DND-41 (cell line): Measurements from ENCODE around the gene EIF2S1.

Experiments used
- EZH2 ChIP-seq: IDR thresholded peaks from 3 replicates; pipeline ENCODE4 v1.6.1; 2012; ENCODE audit warnings: borderline replicate concordance, low read depth, mild to moderate bottlenecking, moderate library complexity, low read length, inconsistent platforms; ENCODE audit not compliant: severe bottlenecking
- TF ChIP-seq, protein P1 (sequence below): IDR thresholded peaks from 2 replicates; pipeline ENCODE4 v1.5.1; 2012; ENCODE audit warnings: borderline replicate concordance, low read length, moderate library complexity, mild to moderate bottlenecking; ENCODE audit not compliant: poor library complexity, severe bottlenecking; ENCODE audit errors: extremely low read depth

DNA sequence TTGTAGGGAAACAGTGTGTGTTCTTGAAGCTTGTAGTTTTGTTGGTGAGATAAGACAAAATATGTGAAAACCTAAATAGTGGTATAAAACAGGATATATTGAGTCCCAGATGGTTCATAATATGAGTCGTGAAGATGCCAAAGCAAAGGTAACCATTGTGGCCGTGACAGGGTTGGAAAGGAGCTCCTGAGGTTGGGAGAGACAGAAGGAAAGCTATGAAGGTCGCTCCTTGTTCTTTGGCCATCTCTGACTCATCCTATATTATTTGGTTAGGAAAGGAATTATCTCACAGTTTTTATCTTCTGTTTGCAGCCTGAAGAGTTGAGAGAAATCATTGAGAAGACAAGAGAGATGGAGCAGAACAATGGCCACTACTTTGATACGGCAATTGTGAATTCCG lies 27.7 kb upstream of the EIF2S1 start:
- TF ChIP-seq, protein P1, sequence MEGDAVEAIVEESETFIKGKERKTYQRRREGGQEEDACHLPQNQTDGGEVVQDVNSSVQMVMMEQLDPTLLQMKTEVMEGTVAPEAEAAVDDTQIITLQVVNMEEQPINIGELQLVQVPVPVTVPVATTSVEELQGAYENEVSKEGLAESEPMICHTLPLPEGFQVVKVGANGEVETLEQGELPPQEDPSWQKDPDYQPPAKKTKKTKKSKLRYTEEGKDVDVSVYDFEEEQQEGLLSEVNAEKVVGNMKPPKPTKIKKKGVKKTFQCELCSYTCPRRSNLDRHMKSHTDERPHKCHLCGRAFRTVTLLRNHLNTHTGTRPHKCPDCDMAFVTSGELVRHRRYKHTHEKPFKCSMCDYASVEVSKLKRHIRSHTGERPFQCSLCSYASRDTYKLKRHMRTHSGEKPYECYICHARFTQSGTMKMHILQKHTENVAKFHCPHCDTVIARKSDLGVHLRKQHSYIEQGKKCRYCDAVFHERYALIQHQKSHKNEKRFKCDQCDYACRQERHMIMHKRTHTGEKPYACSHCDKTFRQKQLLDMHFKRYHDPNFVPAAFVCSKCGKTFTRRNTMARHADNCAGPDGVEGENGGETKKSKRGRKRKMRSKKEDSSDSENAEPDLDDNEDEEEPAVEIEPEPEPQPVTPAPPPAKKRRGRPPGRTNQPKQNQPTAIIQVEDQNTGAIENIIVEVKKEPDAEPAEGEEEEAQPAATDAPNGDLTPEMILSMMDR = no peak
- TF ChIP-seq EZH2 = no peak
